ENCODE results near the gene TMED4.
"Not testable (repeated sequence)": the region's sequence is repeated elsewhere in the genome, so short reads cannot be mapped to it uniquely, and the experiment has no call there.

The TMED4 gene

GRCh38 chr7:44568771-44569560, 13.1 kb downstream of the TMED4 start:
- DNase-seq = no peak

GRCh38 chr7:44567884-44568283, 14.1 kb downstream of the TMED4 start:
- DNase-seq = no peak

DNA sequence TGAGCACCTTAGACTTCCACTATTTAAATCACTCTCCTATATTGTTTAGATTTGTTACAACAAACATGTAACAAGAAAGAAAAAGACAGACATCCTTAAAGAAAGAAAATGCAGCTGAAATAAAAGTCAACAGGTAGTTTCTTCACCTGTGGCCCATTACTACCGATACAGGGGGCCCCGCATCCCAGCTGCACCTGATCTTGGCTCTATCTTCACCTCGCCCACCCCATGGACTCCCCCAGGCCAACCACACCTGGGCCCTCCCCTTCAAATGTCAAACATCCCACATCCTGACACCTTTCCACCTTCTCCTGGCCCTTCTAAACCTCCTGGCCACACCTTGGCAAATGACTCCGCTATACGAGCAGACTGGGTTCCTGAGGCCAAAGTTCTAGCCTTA, 15.4 kb downstream of the TMED4 start:
- DNase-seq = no peak

DNA sequence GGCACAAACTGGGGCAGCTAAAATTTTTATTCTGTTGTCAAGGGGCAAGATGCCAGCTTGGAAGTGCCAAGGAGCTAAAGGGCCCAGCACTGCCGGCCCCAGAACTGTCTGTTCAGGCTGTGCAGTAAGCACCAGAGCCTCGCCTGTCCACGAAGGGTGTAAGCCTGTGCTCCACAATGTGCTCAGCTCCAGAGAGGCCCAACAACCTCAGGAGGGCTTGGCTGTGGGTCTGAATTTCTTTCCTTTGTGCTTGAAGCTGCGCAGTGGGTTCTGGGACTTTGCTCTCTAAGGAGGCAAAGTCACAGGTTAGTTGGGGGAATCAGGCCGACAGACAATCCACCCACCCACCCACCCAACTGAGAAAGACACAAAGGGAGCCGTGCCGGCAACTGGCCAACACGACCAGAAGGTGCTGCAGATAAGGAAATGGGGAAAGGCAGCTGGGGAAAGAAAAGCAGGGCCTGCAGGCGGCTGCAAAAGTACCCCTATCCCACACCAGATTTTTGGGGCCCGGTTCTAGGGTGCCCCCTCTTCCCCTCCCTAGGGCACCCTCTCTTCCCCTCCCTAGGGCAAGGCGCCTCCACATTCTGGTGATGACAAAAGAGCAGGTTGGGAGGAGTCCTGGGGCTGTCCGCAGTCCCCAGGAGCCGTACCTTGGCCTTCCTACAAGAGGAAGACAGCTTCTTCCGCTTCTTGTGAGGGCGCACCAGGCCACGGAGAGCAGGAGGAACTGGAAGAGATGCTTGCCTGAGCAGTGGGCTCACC, 16.1 kb downstream of the TMED4 start:
- no peak for DNase-seq

DNA sequence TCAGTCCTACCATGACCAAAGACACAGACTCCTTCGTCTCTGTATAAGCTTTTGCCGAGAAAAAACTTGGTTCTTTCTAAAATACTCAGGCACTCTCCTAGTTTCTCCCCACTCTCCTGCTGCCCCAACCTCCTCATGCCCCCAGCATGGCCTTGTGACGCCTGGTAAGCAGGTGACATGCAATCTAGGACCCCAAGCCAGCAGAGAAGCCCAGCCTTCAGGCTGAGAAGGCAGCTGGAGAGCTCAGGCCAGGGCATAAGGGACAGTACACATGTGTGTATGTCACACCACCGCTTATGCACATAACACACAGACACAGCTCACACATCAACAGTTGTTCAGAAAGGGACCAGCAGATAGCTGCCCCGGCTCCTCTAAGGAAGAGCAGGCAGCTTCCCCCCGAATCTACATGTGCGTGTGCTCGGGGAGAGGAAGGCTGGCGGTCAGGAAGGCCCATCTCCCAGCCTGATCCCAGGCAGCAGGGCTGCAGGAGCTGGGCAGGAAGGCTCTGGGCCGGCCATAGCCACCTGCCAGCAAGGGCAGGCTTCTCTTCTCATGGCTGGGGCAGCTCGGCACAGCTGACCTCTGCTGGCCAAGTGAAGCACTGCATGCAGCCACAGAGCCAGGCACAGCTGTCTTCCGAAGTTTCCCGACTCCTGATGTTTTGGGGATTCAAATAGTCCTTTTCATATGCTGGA, 16.8 kb downstream of the TMED4 start:
- peak; percentile 18 to 48 for DNase-seq

- DNase-seq = no peak
Measured at GRCh38 chr7:44564606-44565005, 17.4 kb downstream of the TMED4 start.

GRCh38 chr7:44563171-44563679, 18.8 kb downstream of the TMED4 start:
- DNase-seq = no peak

GRCh38 chr7:44562622-44562962, 19.4 kb downstream of the TMED4 start:
- DNase-seq = not testable (repeated sequence)

DNA sequence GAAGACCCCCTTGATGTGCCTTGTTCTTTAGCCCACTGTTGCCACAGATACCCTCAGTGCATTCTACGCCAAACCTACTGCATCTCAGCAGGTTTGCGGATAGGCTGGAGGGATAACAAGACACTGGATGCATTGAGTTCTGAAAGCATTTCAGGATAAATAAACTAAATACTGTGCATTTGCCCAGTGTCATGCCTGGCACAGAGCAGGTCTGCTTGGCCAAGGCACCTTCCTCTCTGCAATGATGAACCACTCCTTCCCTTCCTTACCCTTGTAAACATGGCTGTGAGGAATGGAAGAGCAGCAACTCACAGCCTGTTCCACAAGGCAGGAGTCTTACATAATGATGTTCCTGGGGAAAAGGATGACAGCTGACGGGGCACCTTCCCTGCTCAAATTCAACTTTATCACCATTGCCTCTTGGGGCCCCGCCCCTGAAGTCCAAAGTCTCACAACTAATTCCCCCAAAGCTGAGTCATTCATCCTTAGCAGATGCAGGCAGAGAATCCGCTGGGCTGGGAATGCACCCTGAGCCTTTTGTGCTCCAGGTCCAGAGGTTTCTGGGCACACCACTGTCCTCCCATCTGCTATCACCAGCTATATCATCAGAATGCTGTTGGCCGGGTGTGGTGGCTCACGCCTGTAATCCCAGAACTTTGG, 19.9 kb downstream of the TMED4 start:
- DNase-seq = no peak

DNA sequence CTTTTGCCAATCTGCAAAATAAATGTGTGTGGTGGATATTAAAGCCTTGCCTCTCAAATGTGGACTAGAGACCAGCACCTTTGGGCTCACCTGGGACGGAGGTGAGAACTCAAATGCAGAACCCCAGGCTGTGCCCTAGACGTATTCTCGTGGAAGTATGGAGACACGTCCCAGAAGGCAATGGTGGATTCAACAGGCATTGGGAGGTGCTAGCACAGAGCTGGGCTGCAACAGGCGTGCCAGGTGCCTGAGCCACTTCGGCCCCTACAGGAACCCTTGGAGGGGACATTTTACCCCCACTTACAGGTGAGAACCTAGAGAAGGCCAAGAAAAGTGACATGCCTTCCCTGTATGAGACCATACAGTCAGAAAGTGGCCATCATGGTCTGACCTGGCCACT, 20.6 kb downstream of the TMED4 start:
- DNase-seq = no peak

DNA sequence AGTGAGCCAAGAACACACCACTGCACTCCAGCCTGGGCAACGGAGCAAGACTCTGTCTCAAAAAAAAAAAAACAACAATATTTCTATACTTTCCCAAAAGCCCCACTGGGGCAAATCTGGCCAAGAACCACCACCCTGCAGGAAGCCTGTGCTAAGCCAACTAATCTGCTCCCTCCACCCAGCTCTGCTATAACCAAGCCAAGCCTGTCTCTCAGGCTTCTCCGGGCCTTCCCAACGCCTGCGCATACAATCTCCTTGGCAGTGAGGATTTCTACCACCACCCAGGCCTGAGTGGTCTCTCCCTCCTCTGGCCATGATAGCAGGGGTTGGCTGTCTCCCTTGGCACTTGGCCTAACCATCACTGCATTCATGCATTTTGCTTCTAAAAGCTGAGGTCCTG, 22.5 kb downstream of the TMED4 start:
- DNase-seq = no peak

GRCh38 chr7:44557485-44557884, 24.5 kb downstream of the TMED4 start:
- no peak for DNase-seq

DNA sequence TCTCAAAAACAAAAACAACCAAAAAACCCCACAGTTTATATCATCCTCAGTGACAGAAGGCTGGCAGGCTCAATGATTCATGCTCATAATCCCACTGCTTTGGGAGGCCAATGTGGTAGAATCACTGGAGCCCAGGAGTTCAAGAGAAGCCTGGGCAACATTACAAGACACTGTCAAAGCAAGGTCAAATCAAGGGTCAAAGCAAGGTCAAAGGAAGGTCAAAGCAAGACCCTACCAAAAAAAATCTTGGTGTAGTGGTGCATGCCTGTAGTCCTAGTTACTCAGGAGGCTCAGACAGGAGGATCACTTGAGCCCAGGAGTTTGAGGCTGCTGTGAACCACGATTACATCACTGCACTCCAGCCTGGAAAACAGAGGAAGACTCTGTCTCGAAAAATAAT, 26.7 kb downstream of the TMED4 start:
- DNase-seq = no peak

DNA sequence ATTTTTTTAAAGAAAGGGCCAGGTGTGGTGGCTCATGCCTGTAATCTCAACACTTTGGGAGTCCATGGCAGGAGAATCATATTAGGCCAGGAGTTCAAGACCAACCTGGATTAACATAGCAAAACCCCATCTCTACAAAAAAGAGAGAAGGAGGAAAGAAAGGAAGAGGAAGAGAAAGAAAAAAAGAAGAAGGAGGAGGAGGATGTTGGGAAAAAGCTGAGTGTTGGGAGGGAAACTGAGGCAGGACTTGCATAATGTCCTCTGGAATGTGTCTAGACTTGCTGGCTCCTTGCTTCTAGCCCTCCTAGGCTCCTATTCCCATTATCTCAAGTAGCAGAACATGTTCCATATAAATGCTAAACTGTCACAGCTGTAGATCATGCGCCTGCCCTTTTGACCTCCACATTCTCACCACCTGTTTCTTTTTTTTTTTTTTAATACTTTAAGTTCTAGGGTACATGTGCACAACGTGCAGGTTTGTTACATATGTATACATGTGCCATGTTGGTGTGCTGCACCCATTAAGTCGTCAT, 29.5 kb downstream of the TMED4 start:
- DNase-seq = not testable (repeated sequence)

DNA sequence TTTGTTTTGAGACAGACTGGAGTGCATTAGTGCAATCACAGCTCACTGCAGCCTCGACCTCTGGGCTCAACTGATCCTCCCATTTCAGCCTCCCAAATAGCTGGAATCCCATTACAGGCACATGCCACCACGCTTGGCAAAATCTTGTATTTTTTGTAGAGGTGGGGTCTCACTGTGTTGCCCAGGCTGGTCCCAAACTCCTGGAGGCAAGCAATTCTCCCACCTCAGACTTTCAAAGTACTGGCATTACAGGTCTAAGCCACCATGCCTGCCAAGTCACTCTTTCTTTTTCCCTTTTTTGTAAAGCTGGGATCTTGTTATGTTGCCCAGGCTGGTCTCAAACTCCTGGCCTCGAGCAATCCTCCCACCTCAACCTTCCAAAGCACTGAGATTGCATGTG, 32.6 kb downstream of the TMED4 start:
- no peak for DNase-seq

DNA sequence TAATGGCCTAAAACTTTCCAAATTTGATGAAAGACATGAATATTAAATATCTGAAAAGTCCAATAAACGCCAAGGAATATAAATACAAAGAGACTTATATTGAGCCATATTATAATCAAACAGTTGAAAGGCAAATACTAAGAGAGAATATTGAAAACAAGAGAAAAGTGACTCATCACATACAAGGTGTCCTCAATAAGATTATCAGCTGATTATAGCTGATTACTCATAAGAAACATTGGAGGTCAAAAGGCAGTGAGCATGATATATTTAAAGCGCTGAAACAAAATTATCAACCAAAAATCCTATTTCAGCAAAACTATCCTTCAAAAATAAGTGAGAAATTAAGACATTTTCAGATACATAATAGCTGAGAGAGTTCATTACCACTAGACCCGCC, 33.1 kb downstream of the TMED4 start:
- no peak for DNase-seq

GRCh38 chr7:44547536-44548231, 34.3 kb downstream of the TMED4 start:
- DNase-seq = no peak

- no peak for DNase-seq
Measured at GRCh38 chr7:44541876-44542610, 40.0 kb downstream of the TMED4 start.

GRCh38 chr7:44541028-44541869, 40.8 kb downstream of the TMED4 start, which contains the start of gene NPC1L1:
Gene NPC1L1, minus strand, starts transcription at chr7:44541330. Its CDS starts 71 bp downstream, at chr7:44541259.
- DNase-seq = no peak

DNA sequence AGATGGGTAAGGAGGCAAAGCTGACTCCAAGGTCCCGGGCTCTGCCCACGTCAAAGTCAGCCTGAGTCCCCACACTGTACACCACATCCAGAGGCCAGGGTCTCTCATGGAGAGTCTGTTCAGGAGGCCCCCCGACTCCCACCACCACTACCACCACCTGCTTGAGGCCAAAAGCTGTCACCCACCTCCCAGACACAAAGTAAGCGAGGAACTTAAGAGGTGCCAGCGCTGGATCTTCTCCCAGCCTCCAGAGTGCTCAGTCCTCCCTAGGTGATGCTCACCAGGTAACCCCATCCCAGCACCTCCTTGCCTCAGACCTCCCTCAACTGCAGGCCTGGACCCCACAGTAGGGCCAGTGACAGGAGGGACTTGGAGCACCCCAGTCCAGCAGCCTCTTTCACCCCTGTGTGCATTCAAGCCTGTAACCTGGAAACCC, 41.4 kb downstream of the TMED4 start:
- DNase-seq = no peak
